Stomach (tissue), 19 donors: ENCODE data around the gene TOX2. TPM values are rescaled to one million over a fixed set of nuclear protein-coding genes. Genes with fewer than 3 reads are reported as not detected.
A peak's percentile ranks its signal among the peaks of the same experiment; 100 is the strongest.

Experiments
- DNase-seq, 2 donors: peaks; one replicate each; pipeline versions ENCODE4 v3.0.0 to v3.0.0-alpha.2; 2013 to 2019
- H3K27ac ChIP-seq, 5 donors: fragments of 200-600 bp in 4 of 5; sonication (generic) in 4 of 5; one replicate each; pipeline ENCODE4 v1.5.1; 2013 to 2019; ENCODE audit warnings: mild to moderate bottlenecking in 1 of 5, moderate library complexity in 1 of 5
- H3K27me3 ChIP-seq, 3 donors: fragments of 200-600 bp; sonication (generic); one replicate each; pipeline ENCODE4 v1.5.1; 2017 to 2019; ENCODE audit warnings: mixed run types in 1 of 3
- H3K36me3 ChIP-seq, 4 donors: fragments of 200-600 bp; sonication (generic); 1 replicate in 3 of 4; 2 replicates in 1 of 4; pipeline ENCODE4 v1.5.1; 2016 to 2019
- H3K4me1 ChIP-seq, 4 donors: fragments of 200-600 bp; sonication (generic); one replicate each; pipeline ENCODE4 v1.5.1; 2016 to 2019
- H3K4me3 ChIP-seq, 4 donors: fragments of 200-600 bp; sonication (generic) in 3 of 4; one replicate each; pipeline ENCODE4 v1.5.1; 2016 to 2019; ENCODE audit warnings: mild to moderate bottlenecking in 1 of 4
- H3K9me3 ChIP-seq, 4 donors: fragments of 200-600 bp; sonication (generic); one replicate each; pipeline ENCODE4 v1.5.1; 2016 to 2019
- CTCF ChIP-seq, 7 experiments: fragments of 450-650 bp in 4 of 7; fragments of 200-600 bp in 3 of 7; sonication (generic) in 3 of 7; IDR thresholded peaks; one replicate each; pipeline ENCODE4 v1.5.1; 2016 to 2019; ENCODE audit warnings: antibody characterized with exemption in 7 of 7, control low read depth in 2 of 7, mild to moderate bottlenecking in 1 of 7
- EP300 ChIP-seq: sonication (generic); formaldehyde crosslinking; IDR thresholded peaks from one replicate; pipeline ENCODE4 v1.6.1; 2017; ENCODE audit warnings: antibody characterized with exemption
- POLR2A ChIP-seq, 4 donors: fragments of 450-650 bp; IDR thresholded peaks; one replicate each; pipeline ENCODE4 v1.6.1; 2016; ENCODE audit warnings: antibody characterized with exemption in 4 of 4, control low read depth in 2 of 4, mild to moderate bottlenecking in 1 of 4, moderate library complexity in 1 of 4
- POLR2AphosphoS5 ChIP-seq, 3 donors: sonication (generic); formaldehyde crosslinking; IDR thresholded peaks; one replicate each; pipeline ENCODE4 v1.6.1; 2016; ENCODE audit warnings: antibody characterized with exemption in 3 of 3
- WGBS, 5 donors: extraction: QIAGEN DNeasy Blood & Tissue Kit in 3 of 5; methylation state at CpG; one replicate each; pipeline versions ENCODE4 v1.1.5 to v1.1.7; 2013 to 2018; 5-methylcytosine and 5-hydroxymethylcytosine counted together
- intact Hi-C: fragments of 100-400 bp; cut with DNase I; formaldehyde crosslinking; loops from one replicate; pipeline ENCODE4 v1.15.1; 2023; ENCODE audit warnings: low total_unique reads
- long read RNA-seq, 10 donors: transcript quantifications; one replicate each; lab custom pipeline, GENCODE V29; 2026
- polyA plus RNA-seq, 3 donors: library from polyadenylated mRNA; stranded (reverse); fragments of 200-250 nt; gene quantifications; one replicate each; pipeline ENCODE4 v1.2.3, GENCODE V29; 2013
- total RNA-seq, 5 donors: library from RNA; depleted of rRNA; stranded (reverse); fragments of >200 nt; gene quantifications; one replicate each; pipeline versions ENCODE4 v1.1.0 to v1.2.3, GENCODE V29; 2014 to 2016
- donor health status: healthy with polysubstance abuse.
- donor health status: Bipolar disorder and iron deficiency.
- donor health status: healthy.

The TOX2 gene
- 1 to 10 TPM in 3 of 5 donors, under 1 TPM in 1, not detected in 1; 0.87 to 7.0 (median 3.6) TPM for total RNA-seq
- polyA plus RNA-seq: 10 to 100 TPM; 13.3 to 20.2 (median 15.1) TPM
- long read RNA-seq, donor 1: 0 reads
- long read RNA-seq, donor 2, partial matches to known transcripts: 0 of 1 reads
- long read RNA-seq, donor 2, other reads (novel, unspliced or antisense): 0 of 1 reads
- long read RNA-seq, donor 3: 0 reads
- long read RNA-seq, donor 4, partial matches to known transcripts: 0 of 1 reads
- long read RNA-seq, donor 4, other reads (novel, unspliced or antisense): 0 of 1 reads
- long read RNA-seq, donor 5, partial matches to known transcripts: 0 of 3 reads
- long read RNA-seq, donor 5, other reads (novel, unspliced or antisense): 0 of 3 reads
- long read RNA-seq, donor 6, partial matches to known transcripts: 0 of 1 reads
- long read RNA-seq, donor 6, other reads (novel, unspliced or antisense): 0 of 1 reads
- long read RNA-seq, donor 7: 0 reads
- long read RNA-seq, donor 8: 0 reads
- long read RNA-seq, donor 9: 0 reads
- long read RNA-seq, donor 10: 0 reads

GRCh38 chr20:43914311-43915210 lies at the start of gene TOX2:
TOX2 (plus strand) TSS chr20:43914852; CDS start chr20:43914892, 40 bp downstream.
- Histone ChIP-seq H3K4me3 (peak within 1 kb of the TSS; percentile 44 to 57 (median 52)), H3K27ac (peak within 1 kb of the TSS; percentile 13 to 74 (median 66)), H3K9me3 (peaks cover 0 to 27% (median 19%) of the 10 kb centered on the region in 4 donors), H3K36me3 (no peaks in the 10 kb centered on the region), H3K4me1 (peaks cover 15 to 21% (median 19%) of the 10 kb centered on the region in 4 donors), H3K27me3 (peaks cover 6 to 56% (median 36%) of the 10 kb centered on the region in 3 donors)
- TF ChIP-seq EP300: no peak
- TF ChIP-seq CTCF (IDR thresholded peaks at IDR 0.05): no peak
- TF ChIP-seq POLR2A (IDR thresholded peaks at IDR 0.05): no peak
- no peak for TF ChIP-seq POLR2AphosphoS5 (IDR thresholded peaks at IDR 0.05)
- intact Hi-C loops: no loop called here
- 3 to 28% (median 4%) methylated on average over 6 to 111 of the region's 111 CpGs for WGBS, 5 donors
- DNase-seq: peak in 1 of 2 donors; percentile 76

- TF ChIP-seq CTCF (IDR thresholded peaks at IDR 0.05) (no peak), POLR2AphosphoS5 (IDR thresholded peaks at IDR 0.05) (no peak), POLR2A (IDR thresholded peaks at IDR 0.05) (no peak), EP300 (no peak)
- no peaks in the 10 kb centered on the region for H3K36me3 ChIP-seq
- intact Hi-C loops: no loop called here
- no peaks in the 10 kb centered on the region for H3K9me3 ChIP-seq
- WGBS, 5 donors: 59 to 83% (median 79%) methylated on average over 1 of the region's 1 CpG
- no peak for DNase-seq
- no peak overlapping the region for H3K27ac ChIP-seq
- H3K4me3 ChIP-seq: no peak overlapping the region
- H3K4me1 ChIP-seq: peaks cover 0 to 7% (median 0%) of the 10 kb centered on the region in 4 donors
- no peaks in the 10 kb centered on the region for H3K27me3 ChIP-seq
These were observed 46.6 kb upstream of the TOX2 start for GRCh38 chr20:43868091-43868490.

GRCh38 chr20:43870484-43870883 lies 44.2 kb upstream of the TOX2 start:
- H3K4me1 ChIP-seq: no peaks in the 10 kb centered on the region
- no peak for DNase-seq
- no peak overlapping the region for H3K27ac ChIP-seq
- no peaks in the 10 kb centered on the region for H3K36me3 ChIP-seq
- intact Hi-C loops: no loop called here
- TF ChIP-seq EP300: no peak
- no peak for TF ChIP-seq POLR2A (IDR thresholded peaks at IDR 0.05)
- no peak for TF ChIP-seq POLR2AphosphoS5 (IDR thresholded peaks at IDR 0.05)
- TF ChIP-seq CTCF (IDR thresholded peaks at IDR 0.05): no peak
- H3K27me3 ChIP-seq: no peaks in the 10 kb centered on the region
- H3K9me3 ChIP-seq: no peaks in the 10 kb centered on the region
- H3K4me3 ChIP-seq: no peak overlapping the region

- H3K27me3 ChIP-seq: no peaks in the 10 kb centered on the region
- peaks cover 0 to 11% (median 3%) of the 10 kb centered on the region in 4 donors for H3K9me3 ChIP-seq
- H3K36me3 ChIP-seq: no peaks in the 10 kb centered on the region
- no peak for TF ChIP-seq CTCF (IDR thresholded peaks at IDR 0.05)
- TF ChIP-seq POLR2A (IDR thresholded peaks at IDR 0.05): no peak
- TF ChIP-seq POLR2AphosphoS5 (IDR thresholded peaks at IDR 0.05): no peak
- no peak for TF ChIP-seq EP300
- H3K4me1 ChIP-seq: no peaks in the 10 kb centered on the region
- WGBS, 5 donors: 50 to 77% (median 70%) methylated on average over 1 of the region's 1 CpG
- H3K27ac ChIP-seq: no peak overlapping the region
- H3K4me3 ChIP-seq: no peak overlapping the region
- intact Hi-C loops: no loop called here
- no peak for DNase-seq
These were observed 35.9 kb upstream of the TOX2 start for GRCh38 chr20:43878776-43879175.
